Colonic mucosa (tissue), 4 donors: ENCODE measurements around the gene PPM1F. TPM values are rescaled to one million over a fixed set of nuclear protein-coding genes. Genes with fewer than 3 reads are reported as not detected.

Experiments
- DNase-seq: peaks from one replicate; pipeline ENCODE4 v3.0.0-alpha.2; 2020
- H3K27ac ChIP-seq: fragments of 200-600 bp; one replicate; pipeline ENCODE4 v1.8.0; 2021
- H3K27me3 ChIP-seq: fragments of 200-600 bp; one replicate; pipeline ENCODE4 v1.8.0; 2021
- H3K36me3 ChIP-seq: fragments of 200-600 bp; one replicate; pipeline ENCODE4 v1.8.0; 2021
- H3K4me1 ChIP-seq: fragments of 200-600 bp; one replicate; pipeline ENCODE4 v1.8.0; 2021; ENCODE audit warnings: mild to moderate bottlenecking
- H3K4me3 ChIP-seq: fragments of 200-600 bp; one replicate; pipeline ENCODE4 v1.8.0; 2021
- H3K9ac ChIP-seq, 2 donors: one replicate each; pipeline ENCODE4 v1.7.0; 2013; ENCODE audit warnings: control low read depth in 2 of 2, low read depth in 2 of 2, low read length in 2 of 2
- H3K9me3 ChIP-seq: fragments of 200-600 bp; one replicate; pipeline ENCODE4 v1.8.0; 2021
- CTCF ChIP-seq: fragments of 200-600 bp; IDR thresholded peaks from one replicate; pipeline ENCODE4 v1.8.0; 2022; ENCODE audit warnings: antibody characterized with exemption, mild to moderate bottlenecking
- intact Hi-C: fragments of 100-400 bp; cut with DNase I; formaldehyde crosslinking; loops from one replicate; pipeline ENCODE4 v1.14.1; 2022
- total RNA-seq, 2 donors: library from RNA; stranded (reverse); fragmentation: NEBNext Ultra II Directional in 1 of 2; extraction: Animal tissue kit (Norgen Biotek cat#: 25700) in 1 of 2; gene quantifications; one replicate each; pipeline ENCODE4 v1.2.1, GENCODE V29; 2021
- donor health status: healthy.
- donor health status: DM: no; HTN: no; CAD: no.
- donor health status: DM: no; HTN: no; CAD: no.

Gene PPM1F
- total RNA-seq, 2 donors from 2014 or later, result 9.5 to 15.3 TPM

- H3K36me3 ChIP-seq, result peaks cover 17% of the 10 kb centered on the region
Measured at GRCh38 chr22:21966643-21967516, 14.2 kb upstream of the PPM1F start.

GRCh38 chr22:21965762-21966288, 13.2 kb upstream of the PPM1F start:
- Histone ChIP-seq H3K27ac (no peak overlapping the region), H3K9me3 (no peaks in the 10 kb centered on the region), H3K4me3 (no peak overlapping the region), H3K9ac (no peak overlapping the region), H3K36me3 (peaks cover 6% of the 10 kb centered on the region), H3K4me1 (no peaks in the 10 kb centered on the region), H3K27me3 (no peaks in the 10 kb centered on the region)
- no peak for DNase-seq
- no peak for TF ChIP-seq CTCF
- intact Hi-C loops, result no loop called here

More at GRCh38 chr22:21966643-21967516, 14.2 kb upstream of the PPM1F start:
- H3K9ac ChIP-seq, result no peak overlapping the region
- H3K27ac ChIP-seq, result no peak overlapping the region
- no peak for TF ChIP-seq CTCF
- H3K27me3 ChIP-seq, result no peaks in the 10 kb centered on the region
- H3K4me1 ChIP-seq, result no peaks in the 10 kb centered on the region
- H3K9me3 ChIP-seq, result no peaks in the 10 kb centered on the region
- DNase-seq, result no peak
- intact Hi-C loops, result no loop called here
- H3K4me3 ChIP-seq, result no peak overlapping the region

- Histone ChIP-seq H3K4me3 (no peak overlapping the region), H3K9me3 (no peaks in the 10 kb centered on the region), H3K36me3 (peaks cover 5% of the 10 kb centered on the region), H3K4me1 (no peaks in the 10 kb centered on the region), H3K27ac (no peak overlapping the region), H3K9ac (no peak overlapping the region), H3K27me3 (no peaks in the 10 kb centered on the region)
- no peak for DNase-seq
- intact Hi-C loops, result no loop called here
- no peak for TF ChIP-seq CTCF
Measured at GRCh38 chr22:21964918-21965484, 12.4 kb upstream of the PPM1F start.

- no peak for TF ChIP-seq CTCF
- Histone ChIP-seq H3K9ac (no peak overlapping the region), H3K4me1 (no peaks in the 10 kb centered on the region), H3K27me3 (no peaks in the 10 kb centered on the region), H3K9me3 (no peaks in the 10 kb centered on the region), H3K4me3 (no peak overlapping the region), H3K27ac (no peak overlapping the region), H3K36me3 (peaks cover 5% of the 10 kb centered on the region)
- no peak for DNase-seq
- intact Hi-C loops, result no loop called here
Measured at GRCh38 chr22:21964234-21964633, 11.6 kb upstream of the PPM1F start.

GRCh38 chr22:21963790-21964211, 11.2 kb upstream of the PPM1F start:
- no peaks in the 10 kb centered on the region for H3K27me3 ChIP-seq
- TF ChIP-seq CTCF, result no peak
- DNase-seq, result no peak
- no peak overlapping the region for H3K4me3 ChIP-seq
- H3K36me3 ChIP-seq, result peaks cover 5% of the 10 kb centered on the region
- intact Hi-C loops, result no loop called here
- H3K27ac ChIP-seq, result no peak overlapping the region
- no peaks in the 10 kb centered on the region for H3K9me3 ChIP-seq
- no peaks in the 10 kb centered on the region for H3K4me1 ChIP-seq
- H3K9ac ChIP-seq, result no peak overlapping the region
